Ascending aorta (tissue), 2 donors: Measurements from ENCODE around the gene MTREX. TPM values are rescaled to one million over a fixed set of nuclear protein-coding genes. Genes with fewer than 3 reads are reported as not detected.

Experiments
- DNase-seq, 2 donors: peaks; one replicate each; pipeline ENCODE4 v3.0.0-alpha.2; 2019; ENCODE audit warnings: low spot score in 2 of 2
- H3K27ac ChIP-seq, 2 donors: fragments of 200-600 bp; sonication (generic); one replicate each; pipeline ENCODE4 v1.5.1; 2016 to 2017; ENCODE audit warnings: mild to moderate bottlenecking in 1 of 2
- H3K27me3 ChIP-seq: fragments of 200-600 bp; sonication (generic); one replicate; pipeline ENCODE4 v1.5.1; 2017
- H3K36me3 ChIP-seq, 2 donors: fragments of 200-600 bp; sonication (generic); one replicate each; pipeline ENCODE4 v1.5.1; 2016
- H3K4me1 ChIP-seq, 2 donors: fragments of 200-600 bp; sonication (generic); one replicate each; pipeline ENCODE4 v1.5.1; 2016 to 2017; ENCODE audit warnings: mild to moderate bottlenecking in 1 of 2
- H3K4me3 ChIP-seq, 2 donors: fragments of 200-600 bp; sonication (generic); one replicate each; pipeline ENCODE4 v1.5.1; 2016 to 2017; ENCODE audit warnings: mild to moderate bottlenecking in 1 of 2
- H3K9me3 ChIP-seq, 2 donors: fragments of 200-600 bp; sonication (generic); one replicate each; pipeline ENCODE4 v1.5.1; 2016
- CTCF ChIP-seq, 3 experiments: fragments of 200-600 bp in 2 of 3; fragments of 450-650 bp in 1 of 3; sonication (generic) in 2 of 3; IDR thresholded peaks; one replicate each; pipeline ENCODE4 v1.5.1; 2016 to 2019; ENCODE audit warnings: antibody characterized with exemption in 3 of 3, mild to moderate bottlenecking in 1 of 3, moderate library complexity in 1 of 3
- intact Hi-C: fragments of 100-400 bp; cut with DNase I; formaldehyde crosslinking; loops from one replicate; pipeline ENCODE4 v1.15.1; 2023
- total RNA-seq: library from RNA; depleted of rRNA; stranded (reverse); fragments of >200 nt; gene quantifications from one replicate; pipeline ENCODE4 v1.1.0, GENCODE V29; 2016

The MTREX gene
- total RNA-seq, 1 donor from 2014 or later: 17.1 TPM

GRCh38 chr5:55450050-55450765 is 142.4 kb downstream of the MTREX start:
- H3K9me3 ChIP-seq: no peaks in the 10 kb centered on the region
- H3K27me3 ChIP-seq: no peaks in the 10 kb centered on the region
- TF ChIP-seq CTCF (IDR thresholded peaks at IDR 0.05): no peak
- peaks cover 0 to 5% of the 10 kb centered on the region in 2 donors for H3K36me3 ChIP-seq
- no peak overlapping the region for H3K4me3 ChIP-seq
- intact Hi-C loops: no loop called here
- peak overlapping the region in 1 of 2 donors; percentile 39 for H3K27ac ChIP-seq
- H3K4me1 ChIP-seq: peaks cover 3 to 23% of the 10 kb centered on the region in 2 donors
- no peak for DNase-seq

- H3K4me1 ChIP-seq: peaks cover 3 to 18% of the 10 kb centered on the region in 2 donors
- TF ChIP-seq CTCF (IDR thresholded peaks at IDR 0.05): no peak
- intact Hi-C loops: no loop called here
These were observed 144.2 kb downstream of the MTREX start for GRCh38 chr5:55451976-55452375.

GRCh38 chr5:55453211-55453610 is 145.4 kb downstream of the MTREX start:
- no peak overlapping the region for H3K4me3 ChIP-seq
- no peaks in the 10 kb centered on the region for H3K27me3 ChIP-seq
- no peak for TF ChIP-seq CTCF (IDR thresholded peaks at IDR 0.05)
- H3K4me1 ChIP-seq: peaks cover 3 to 14% of the 10 kb centered on the region in 2 donors
- H3K9me3 ChIP-seq: no peaks in the 10 kb centered on the region
- H3K27ac ChIP-seq: no peak overlapping the region
- intact Hi-C loops: no loop called here
- DNase-seq: no peak
- H3K36me3 ChIP-seq: peaks cover 0 to 5% of the 10 kb centered on the region in 2 donors

More at GRCh38 chr5:55451976-55452375, 144.2 kb downstream of the MTREX start:
- Histone ChIP-seq H3K36me3 (peaks cover 0 to 5% of the 10 kb centered on the region in 2 donors), H3K27ac (no peak overlapping the region), H3K4me3 (no peak overlapping the region), H3K27me3 (no peaks in the 10 kb centered on the region), H3K9me3 (no peaks in the 10 kb centered on the region)
- DNase-seq: no peak

GRCh38 chr5:55454282-55454681 is 146.5 kb downstream of the MTREX start:
- H3K9me3 ChIP-seq: no peaks in the 10 kb centered on the region

GRCh38 chr5:55456216-55456895 is 148.6 kb downstream of the MTREX start:
- Histone ChIP-seq H3K4me3 (no peak overlapping the region), H3K9me3 (no peaks in the 10 kb centered on the region), H3K4me1 (peaks cover 3% of the 10 kb centered on the region in 2 donors), H3K36me3 (peaks cover 0 to 4% of the 10 kb centered on the region in 2 donors), H3K27ac (peak overlapping the region in 1 of 2 donors; percentile 12), H3K27me3 (no peaks in the 10 kb centered on the region)
- no peak for TF ChIP-seq CTCF (IDR thresholded peaks at IDR 0.05)
- intact Hi-C loops: no loop called here
- no peak for DNase-seq

More at GRCh38 chr5:55454282-55454681, 146.5 kb downstream of the MTREX start:
- no peaks in the 10 kb centered on the region for H3K27me3 ChIP-seq
- no peak overlapping the region for H3K27ac ChIP-seq
- peaks cover 3 to 12% of the 10 kb centered on the region in 2 donors for H3K4me1 ChIP-seq
- peaks cover 0 to 5% of the 10 kb centered on the region in 2 donors for H3K36me3 ChIP-seq
- no peak for TF ChIP-seq CTCF (IDR thresholded peaks at IDR 0.05)
- intact Hi-C loops: no loop called here
- no peak overlapping the region for H3K4me3 ChIP-seq
- DNase-seq: no peak
